Activated naive CD8-positive, alpha-beta T cell treated with anti-CD3 and anti-CD28 coated beads, Interleukin-2, amount 50 U/mL, for 16 hours (primary cell): Measurements from ENCODE around the gene EXOC6B.

Experiments used
- DNase-seq: peaks from one replicate; pipeline ENCODE4 v3.0.0-alpha.2; 2020; ENCODE audit warnings: low read depth, low spot score

The EXOC6B gene

GRCh38 chr2:72136331-72136730, 689.5 kb downstream of the EXOC6B start:
- DNase-seq = no peak

- DNase-seq = no peak
These were observed 689.9 kb downstream of the EXOC6B start for GRCh38 chr2:72135921-72136320.

GRCh38 chr2:72134997-72135800, 690.6 kb downstream of the EXOC6B start:
- DNase-seq = no peak

- no peak for DNase-seq
These were observed 691.3 kb downstream of the EXOC6B start for GRCh38 chr2:72134408-72134996.

- no peak for DNase-seq
These were observed 692.0 kb downstream of the EXOC6B start for GRCh38 chr2:72133721-72134407.

GRCh38 chr2:72132981-72133720, 692.7 kb downstream of the EXOC6B start:
- DNase-seq = no peak

GRCh38 chr2:72131916-72132841, 693.7 kb downstream of the EXOC6B start:
- DNase-seq = no peak

GRCh38 chr2:72131371-72131891, 694.4 kb downstream of the EXOC6B start:
- no peak for DNase-seq

- no peak for DNase-seq
These were observed 695.0 kb downstream of the EXOC6B start for GRCh38 chr2:72130659-72131360.

- no peak for DNase-seq
These were observed 696.0 kb downstream of the EXOC6B start for GRCh38 chr2:72129681-72130340.

GRCh38 chr2:72128843-72129227, 697.0 kb downstream of the EXOC6B start:
- DNase-seq = no peak

GRCh38 chr2:72128059-72128842, 697.6 kb downstream of the EXOC6B start:
- no peak for DNase-seq

GRCh38 chr2:72127401-72128058, 698.3 kb downstream of the EXOC6B start:
- no peak for DNase-seq

GRCh38 chr2:72126186-72127100, 699.4 kb downstream of the EXOC6B start:
- no peak for DNase-seq
